ENCODE data around the gene PAX5.

Gene PAX5

GRCh38 chr9:36837431-36838405, 196.3 kb downstream of the PAX5 start (continued):
- TF ChIP-seq PBX3 (CRISPR knock-in tag; IDR thresholded peaks at IDR 0.05): no peak
- no peak for TF ChIP-seq HOXD13 (CRISPR knock-in tag; IDR thresholded peaks at IDR 0.05; ENCODE audit: borderline replicate concordance)
- TF ChIP-seq ZNF837 (tag by site-specific recombination; IDR thresholded peaks at IDR 0.05): no peak
- TF ChIP-seq ZNF639 (tag by site-specific recombination; IDR thresholded peaks at IDR 0.05): no peak
- TF ChIP-seq ZNF548 (tag by site-specific recombination; IDR thresholded peaks at IDR 0.05): no peak
- no peak for TF ChIP-seq SALL2 (tag by site-specific recombination; IDR thresholded peaks at IDR 0.05; ENCODE audit: borderline replicate concordance)
- TF ChIP-seq, protein P1, sequence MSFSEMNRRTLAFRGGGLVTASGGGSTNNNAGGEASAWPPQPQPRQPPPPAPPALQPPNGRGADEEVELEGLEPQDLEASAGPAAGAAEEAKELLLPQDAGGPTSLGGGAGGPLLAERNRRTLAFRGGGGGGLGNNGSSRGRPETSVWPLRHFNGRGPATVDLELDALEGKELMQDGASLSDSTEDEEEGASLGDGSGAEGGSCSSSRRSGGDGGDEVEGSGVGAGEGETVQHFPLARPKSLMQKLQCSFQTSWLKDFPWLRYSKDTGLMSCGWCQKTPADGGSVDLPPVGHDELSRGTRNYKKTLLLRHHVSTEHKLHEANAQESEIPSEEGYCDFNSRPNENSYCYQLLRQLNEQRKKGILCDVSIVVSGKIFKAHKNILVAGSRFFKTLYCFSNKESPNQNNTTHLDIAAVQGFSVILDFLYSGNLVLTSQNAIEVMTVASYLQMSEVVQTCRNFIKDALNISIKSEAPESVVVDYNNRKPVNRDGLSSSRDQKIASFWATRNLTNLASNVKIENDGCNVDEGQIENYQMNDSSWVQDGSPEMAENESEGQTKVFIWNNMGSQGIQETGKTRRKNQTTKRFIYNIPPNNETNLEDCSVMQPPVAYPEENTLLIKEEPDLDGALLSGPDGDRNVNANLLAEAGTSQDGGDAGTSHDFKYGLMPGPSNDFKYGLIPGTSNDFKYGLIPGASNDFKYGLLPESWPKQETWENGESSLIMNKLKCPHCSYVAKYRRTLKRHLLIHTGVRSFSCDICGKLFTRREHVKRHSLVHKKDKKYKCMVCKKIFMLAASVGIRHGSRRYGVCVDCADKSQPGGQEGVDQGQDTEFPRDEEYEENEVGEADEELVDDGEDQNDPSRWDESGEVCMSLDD (tag by site-specific recombination; IDR thresholded peaks at IDR 0.05): no peak

GRCh38 chr9:36836486-36836885, 197.6 kb downstream of the PAX5 start:
- POLR2A ChIA-PET: no interaction called here
- no peak overlapping the region for H3K27ac ChIP-seq (ENCODE audit: extremely low read depth, low read depth, low read length)
- no peaks in the 10 kb centered on the region for H3K36me3 ChIP-seq (ENCODE audit: control insufficient read depth in 2 of 2, insufficient read depth in 1 of 2, low read length in 2 of 2)
- no peak overlapping the region for H3K4me3 ChIP-seq (ENCODE audit: low read depth, low read length)
- TF ChIP-seq ZNF549 (tag by site-specific recombination; IDR thresholded peaks at IDR 0.05) (no peak), ZXDB (tag by site-specific recombination; IDR thresholded peaks at IDR 0.05) (no peak), ZNF335 (tag by site-specific recombination; conservative IDR thresholded peaks at IDR 0.05) (no peak), REST (tag by site-specific recombination; IDR thresholded peaks at IDR 0.05) (no peak), ZBTB48 (tag by site-specific recombination; IDR thresholded peaks at IDR 0.05) (no peak), ZNF202 (tag by site-specific recombination; IDR thresholded peaks at IDR 0.05; ENCODE audit: borderline replicate concordance) (no peak), ZNF585B (tag by site-specific recombination; IDR thresholded peaks at IDR 0.05) (no peak), ZNF138 (tag by site-specific recombination; IDR thresholded peaks at IDR 0.05; ENCODE audit: borderline replicate concordance) (no peak), ZNF266 (tag by site-specific recombination; IDR thresholded peaks at IDR 0.05; ENCODE audit: low read depth) (no peak), ZSCAN23 (tag by site-specific recombination; IDR thresholded peaks at IDR 0.05) (no peak), ZNF624 (tag by site-specific recombination; IDR thresholded peaks at IDR 0.05) (no peak), ZNF571 (tag by site-specific recombination; IDR thresholded peaks at IDR 0.05) (no peak), ZNF529 (tag by site-specific recombination; IDR thresholded peaks at IDR 0.05; ENCODE audit: insufficient replicate concordance) (no peak), ZBTB17 (tag by site-specific recombination; IDR thresholded peaks at IDR 0.05) (no peak), ZBTB21 (tag by site-specific recombination; IDR thresholded peaks at IDR 0.05) (no peak)
- TF ChIP-seq, protein P2, sequence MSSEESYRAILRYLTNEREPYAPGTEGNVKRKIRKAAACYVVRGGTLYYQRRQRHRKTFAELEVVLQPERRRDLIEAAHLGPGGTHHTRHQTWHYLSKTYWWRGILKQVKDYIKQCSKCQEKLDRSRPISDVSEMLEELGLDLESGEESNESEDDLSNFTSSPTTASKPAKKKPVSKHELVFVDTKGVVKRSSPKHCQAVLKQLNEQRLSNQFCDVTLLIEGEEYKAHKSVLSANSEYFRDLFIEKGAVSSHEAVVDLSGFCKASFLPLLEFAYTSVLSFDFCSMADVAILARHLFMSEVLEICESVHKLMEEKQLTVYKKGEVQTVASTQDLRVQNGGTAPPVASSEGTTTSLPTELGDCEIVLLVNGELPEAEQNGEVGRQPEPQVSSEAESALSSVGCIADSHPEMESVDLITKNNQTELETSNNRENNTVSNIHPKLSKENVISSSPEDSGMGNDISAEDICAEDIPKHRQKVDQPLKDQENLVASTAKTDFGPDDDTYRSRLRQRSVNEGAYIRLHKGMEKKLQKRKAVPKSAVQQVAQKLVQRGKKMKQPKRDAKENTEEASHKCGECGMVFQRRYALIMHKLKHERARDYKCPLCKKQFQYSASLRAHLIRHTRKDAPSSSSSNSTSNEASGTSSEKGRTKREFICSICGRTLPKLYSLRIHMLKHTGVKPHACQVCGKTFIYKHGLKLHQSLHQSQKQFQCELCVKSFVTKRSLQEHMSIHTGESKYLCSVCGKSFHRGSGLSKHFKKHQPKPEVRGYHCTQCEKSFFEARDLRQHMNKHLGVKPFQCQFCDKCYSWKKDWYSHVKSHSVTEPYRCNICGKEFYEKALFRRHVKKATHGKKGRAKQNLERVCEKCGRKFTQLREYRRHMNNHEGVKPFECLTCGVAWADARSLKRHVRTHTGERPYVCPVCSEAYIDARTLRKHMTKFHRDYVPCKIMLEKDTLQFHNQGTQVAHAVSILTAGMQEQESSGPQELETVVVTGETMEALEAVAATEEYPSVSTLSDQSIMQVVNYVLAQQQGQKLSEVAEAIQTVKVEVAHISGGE (tag by site-specific recombination; conservative IDR thresholded peaks at IDR 0.05; ENCODE audit: low read depth): no peak
- no peaks in the 10 kb centered on the region for H3K4me1 ChIP-seq (ENCODE audit: control insufficient read depth, insufficient read depth, low read length)
- CTCF ChIA-PET: no interaction called here
- H3K9me3 ChIP-seq (ENCODE audit: control insufficient read depth, insufficient read depth, low read depth, low read length): no peaks in the 10 kb centered on the region

Measured in HEK293 (cell line).